Ammon's horn (tissue), 1 donor: ENCODE measurements around the gene TUBA4A.
"Not testable (repeated sequence)": the region's sequence is repeated elsewhere in the genome, so short reads cannot be mapped to it uniquely, and the experiment has no call there.

Experiments
- DNase-seq: peaks from one replicate; pipeline ENCODE4 v3.0.0-alpha.2; 2016; ENCODE audit warnings: low spot score

Gene TUBA4A

GRCh38 chr2:219210886-219211362 is 42.8 kb downstream of the TUBA4A start:
- no peak for DNase-seq

GRCh38 chr2:219210196-219210885 is 43.4 kb downstream of the TUBA4A start:
- no peak for DNase-seq

GRCh38 chr2:219209236-219210195 is 44.2 kb downstream of the TUBA4A start:
- DNase-seq = no peak

GRCh38 chr2:219207884-219208740 is 45.6 kb downstream of the TUBA4A start:
- DNase-seq = no peak

- DNase-seq = no peak
These were observed 46.4 kb downstream of the TUBA4A start for GRCh38 chr2:219207134-219207883.

- DNase-seq = peak; percentile 97
These were observed 47.2 kb downstream of the TUBA4A start, which contains the start of gene ZFAND2B for GRCh38 chr2:219206328-219207133. TSS of gene ZFAND2B (plus strand) at chr2:219206782. CDS start at chr2:219206988, 206 bp downstream.

- DNase-seq = no peak
These were observed 47.8 kb downstream of the TUBA4A start for GRCh38 chr2:219205981-219206327.

GRCh38 chr2:219205165-219205538 is 48.6 kb downstream of the TUBA4A start:
- DNase-seq = no peak

GRCh38 chr2:219204425-219205164 is 49.1 kb downstream of the TUBA4A start:
- DNase-seq = no peak

- DNase-seq = not testable (repeated sequence)
These were observed 52.4 kb downstream of the TUBA4A start for GRCh38 chr2:219201331-219201730.

GRCh38 chr2:219200502-219201326 is 53.0 kb downstream of the TUBA4A start:
- not testable (repeated sequence) for DNase-seq
